CD4-positive, CD25-positive, alpha-beta regulatory T cell (primary cell): ENCODE data around the gene NTN4. TPM values are rescaled to one million over a fixed set of nuclear protein-coding genes. Genes with fewer than 3 reads are reported as not detected.

Experiments
- ATAC-seq, 2 donors: fragments of 150-1000 bp; cut with Tn5 transposase; one replicate each; pipeline ENCODE4 v1.10.0; 2021; ENCODE audit warnings: low read depth in 2 of 2, moderate number of reproducible peaks in 2 of 2, moderate library complexity in 1 of 2
- DNase-seq, 3 donors: peaks; one replicate each; pipeline versions ENCODE4 v3.0.0 to v3.0.0-alpha.2; 2012 to 2022; ENCODE audit warnings: mixed read lengths in 1 of 3
- H3K27ac ChIP-seq: one replicate; pipeline ENCODE4 v1.7.0; 2013; ENCODE audit warnings: mild to moderate bottlenecking, low read length; ENCODE audit not compliant: insufficient read depth, poor library complexity, severe bottlenecking
- H3K27me3 ChIP-seq: one replicate; pipeline ENCODE4 v1.7.0; 2013; ENCODE audit warnings: low read length; ENCODE audit not compliant: control insufficient read depth, insufficient read depth
- H3K36me3 ChIP-seq: one replicate; pipeline ENCODE4 v1.7.0; 2013; ENCODE audit warnings: mild to moderate bottlenecking, low read length, moderate library complexity; ENCODE audit not compliant: control insufficient read depth, insufficient read depth
- H3K4me1 ChIP-seq: 2 replicates; pipeline ENCODE4 v1.7.0; 2013; ENCODE audit warnings: mild to moderate bottlenecking, low read length; ENCODE audit not compliant: insufficient read depth, control insufficient read depth, poor library complexity, severe bottlenecking
- H3K4me3 ChIP-seq: one replicate; pipeline ENCODE4 v1.7.0; 2013; ENCODE audit warnings: low read depth, mild to moderate bottlenecking, low read length, moderate library complexity
- H3K9me3 ChIP-seq, 2 experiments: 1 replicate in 1 of 2; 2 replicates in 1 of 2; pipeline ENCODE4 v1.7.0; 2013; ENCODE audit warnings: low read length in 2 of 2, mild to moderate bottlenecking in 1 of 2, moderate library complexity in 1 of 2; ENCODE audit not compliant: control insufficient read depth in 2 of 2
- H3K27ac Mint-ChIP-seq, 3 donors: one replicate each; pipeline ENCODE4 v1.8.0; 2020 to 2022; ENCODE audit warnings: mild to moderate bottlenecking in 3 of 3, mixed read lengths in 3 of 3, moderate library complexity in 2 of 3
- H3K27me3 Mint-ChIP-seq: one replicate; pipeline ENCODE4 v1.8.0; 2022; ENCODE audit warnings: mild to moderate bottlenecking, mixed read lengths
- H3K36me3 Mint-ChIP-seq: one replicate; pipeline ENCODE4 v1.8.0; 2020; ENCODE audit warnings: mixed read lengths
- H3K4me1 Mint-ChIP-seq, 4 donors: one replicate each; pipeline ENCODE4 v1.8.0; 2020 to 2022; ENCODE audit warnings: mixed read lengths in 4 of 4, mild to moderate bottlenecking in 1 of 4
- H3K4me3 Mint-ChIP-seq, 4 donors: one replicate each; pipeline ENCODE4 v1.8.0; 2020 to 2022; ENCODE audit warnings: mild to moderate bottlenecking in 4 of 4, mixed read lengths in 4 of 4, moderate library complexity in 3 of 4
- H3K9me3 Mint-ChIP-seq, 7 donors: one replicate each; pipeline ENCODE4 v1.8.0; 2020 to 2022; ENCODE audit warnings: mixed read lengths in 7 of 7, mild to moderate bottlenecking in 3 of 7, moderate library complexity in 2 of 7
- polyA plus RNA-seq, 4 donors: library from polyadenylated mRNA; unstranded; fragments of 300-500 nt; fragmentation: Illumina TruSeq; gene quantifications; one replicate each; pipeline ENCODE4 v1.2.3, GENCODE V29; 2021
- total RNA-seq: library from RNA; stranded (reverse); gene quantifications from one replicate; pipeline ENCODE4 v1.2.3, GENCODE V29; 2022

NTN4 gene
- total and polyA plus RNA-seq, 5 donors from 2014 or later, result 0.16 TPM; not detected in 4

DNA sequence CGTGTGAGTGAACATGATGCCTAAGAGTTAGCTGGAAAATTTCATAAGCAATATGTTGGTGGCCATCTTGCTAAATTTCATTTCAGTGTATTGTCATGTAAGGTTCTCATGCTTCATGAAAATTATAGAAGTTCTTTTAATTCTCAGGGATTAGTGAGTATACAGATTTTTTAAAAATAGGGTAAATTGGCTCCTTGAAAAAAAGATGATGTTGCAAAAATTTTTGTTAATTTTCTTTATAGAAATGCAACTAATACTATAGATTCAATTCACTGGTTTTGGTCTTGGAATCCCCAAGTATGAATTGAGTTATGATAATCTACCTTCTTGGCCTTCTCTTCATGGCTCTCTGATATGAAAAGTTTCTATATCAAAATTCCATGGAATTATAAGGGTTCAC lies 75.4 kb downstream of the NTN4 start:
- no peak overlapping the region for H3K27ac ChIP-seq
- no peak for ATAC-seq
- H3K9me3 ChIP-seq, result no peaks in the 10 kb centered on the region
- H3K27me3 Mint-ChIP-seq, result peaks cover 9% of the 10 kb centered on the region
- peaks cover 4% of the 10 kb centered on the region for H3K27me3 ChIP-seq
- no peaks in the 10 kb centered on the region for H3K36me3 ChIP-seq
- DNase-seq, result no peak
- H3K4me1 Mint-ChIP-seq, result no peaks in the 10 kb centered on the region
- H3K9me3 Mint-ChIP-seq, result peaks cover 0 to 2% (median 0%) of the 10 kb centered on the region in 7 donors
- H3K36me3 Mint-ChIP-seq, result no peaks in the 10 kb centered on the region
- H3K4me3 Mint-ChIP-seq, result no peak overlapping the region
- no peak overlapping the region for H3K4me3 ChIP-seq
- no peaks in the 10 kb centered on the region for H3K4me1 ChIP-seq
- H3K27ac Mint-ChIP-seq, result no peak overlapping the region

DNA sequence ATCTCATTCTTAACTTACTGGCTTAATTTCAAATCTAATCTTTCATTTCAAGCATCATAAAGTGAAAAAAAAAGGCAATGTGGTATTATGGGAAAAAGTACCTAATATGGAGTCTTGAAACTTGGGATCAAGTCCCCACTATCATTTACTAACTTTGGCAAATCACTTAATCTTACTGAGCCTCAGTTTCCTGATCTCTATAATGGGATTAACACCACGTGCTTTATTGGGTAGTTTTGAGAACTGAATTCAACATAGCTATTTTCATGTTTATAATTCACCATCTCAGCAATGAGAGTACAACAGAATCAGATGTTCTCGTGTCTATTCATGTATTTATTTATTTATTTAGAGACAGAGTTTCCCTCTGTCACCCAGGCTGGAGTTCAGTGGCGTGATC lies 78.3 kb downstream of the NTN4 start:
- no peaks in the 10 kb centered on the region for H3K9me3 ChIP-seq
- H3K27ac Mint-ChIP-seq, result no peak overlapping the region
- no peaks in the 10 kb centered on the region for H3K36me3 ChIP-seq
- no peaks in the 10 kb centered on the region for H3K36me3 Mint-ChIP-seq
- H3K4me3 ChIP-seq, result no peak overlapping the region
- H3K9me3 Mint-ChIP-seq, result peaks cover 0 to 4% (median 0%) of the 10 kb centered on the region in 7 donors
- H3K4me1 ChIP-seq, result no peaks in the 10 kb centered on the region
- H3K27me3 ChIP-seq, result peaks cover 5% of the 10 kb centered on the region
- H3K27ac ChIP-seq, result no peak overlapping the region
- H3K4me1 Mint-ChIP-seq, result no peaks in the 10 kb centered on the region
- ATAC-seq (no peak), DNase-seq (no peak)
- no peak overlapping the region for H3K4me3 Mint-ChIP-seq
- H3K27me3 Mint-ChIP-seq, result no peaks in the 10 kb centered on the region

DNA sequence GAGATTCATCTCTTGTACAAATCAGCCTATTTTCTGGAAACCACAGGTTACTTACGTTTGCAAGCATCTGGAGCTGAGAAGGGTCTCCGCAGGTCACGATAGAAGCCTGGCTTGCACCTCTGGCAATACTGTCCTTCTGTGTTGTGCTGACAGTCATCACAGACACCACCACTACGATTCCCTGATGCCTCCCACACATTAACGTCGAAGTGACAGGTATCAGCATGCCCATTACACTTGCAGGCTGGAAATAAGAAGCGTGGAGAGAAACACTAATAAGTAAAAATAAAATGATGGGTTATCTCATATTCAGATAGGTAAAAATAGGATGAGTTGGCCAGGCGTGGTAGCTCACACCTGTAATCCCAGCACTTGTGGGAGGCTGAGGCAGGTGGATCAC lies 80.2 kb downstream of the NTN4 start:
- no peak overlapping the region for H3K4me3 ChIP-seq
- Mint-ChIP-seq H3K4me1 (no peaks in the 10 kb centered on the region), H3K9me3 (peaks cover 0 to 4% (median 0%) of the 10 kb centered on the region in 7 donors), H3K4me3 (no peak overlapping the region), H3K27me3 (no peaks in the 10 kb centered on the region), H3K36me3 (no peaks in the 10 kb centered on the region), H3K27ac (no peak overlapping the region)
- H3K27ac ChIP-seq, result no peak overlapping the region
- peaks cover 8% of the 10 kb centered on the region for H3K27me3 ChIP-seq
- no peaks in the 10 kb centered on the region for H3K4me1 ChIP-seq
- ATAC-seq (no peak), DNase-seq (no peak)
- no peaks in the 10 kb centered on the region for H3K36me3 ChIP-seq
- no peaks in the 10 kb centered on the region for H3K9me3 ChIP-seq

DNA sequence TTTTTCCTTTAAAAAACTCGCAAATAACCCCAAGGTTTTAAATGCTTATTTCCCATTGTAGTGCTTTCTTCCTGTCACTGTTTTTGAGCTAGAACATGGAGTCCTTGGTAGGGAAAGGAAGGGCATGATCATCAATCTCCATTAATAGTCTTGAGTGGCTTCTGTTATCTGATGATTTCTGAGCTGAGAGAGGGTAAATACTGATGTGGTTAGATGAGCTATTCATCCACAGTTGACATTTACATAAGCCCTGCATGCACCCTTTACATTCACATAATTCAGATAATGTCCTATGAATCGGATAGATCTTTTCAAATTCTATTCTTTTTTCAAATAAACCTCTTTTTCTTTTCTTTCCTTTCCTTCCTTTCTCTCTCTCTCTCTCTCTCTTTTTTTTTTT lies 81.4 kb downstream of the NTN4 start:
- no peak overlapping the region for H3K4me3 ChIP-seq
- peaks cover 0 to 2% (median 0%) of the 10 kb centered on the region in 7 donors for H3K9me3 Mint-ChIP-seq
- no peaks in the 10 kb centered on the region for H3K4me1 Mint-ChIP-seq
- ATAC-seq (no peak), DNase-seq (no peak)
- peaks cover 4% of the 10 kb centered on the region for H3K27me3 ChIP-seq
- H3K9me3 ChIP-seq, result no peaks in the 10 kb centered on the region
- no peaks in the 10 kb centered on the region for H3K4me1 ChIP-seq
- no peak overlapping the region for H3K27ac Mint-ChIP-seq
- no peak overlapping the region for H3K4me3 Mint-ChIP-seq
- H3K27ac ChIP-seq, result no peak overlapping the region
- peaks cover 7% of the 10 kb centered on the region for H3K27me3 Mint-ChIP-seq
- no peaks in the 10 kb centered on the region for H3K36me3 ChIP-seq
- no peaks in the 10 kb centered on the region for H3K36me3 Mint-ChIP-seq

DNA sequence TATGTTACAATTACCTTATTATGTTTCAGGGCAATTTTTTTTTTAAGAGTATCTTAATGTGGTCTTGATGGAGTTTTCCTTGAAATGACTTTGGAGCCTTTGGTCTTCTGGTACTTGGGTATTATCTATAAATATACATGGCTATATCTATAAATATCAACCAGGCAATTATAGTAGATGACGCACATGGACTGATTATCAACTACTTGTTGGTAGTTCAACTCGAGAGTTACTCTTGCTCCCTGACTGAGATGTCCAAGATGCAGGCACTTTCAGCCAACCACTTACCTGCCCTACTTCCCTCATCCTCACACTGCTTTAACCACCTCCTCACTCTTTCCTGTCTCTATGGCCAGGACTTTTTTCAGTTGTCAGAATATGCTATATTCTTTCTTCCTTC lies 85.4 kb downstream of the NTN4 start:
- H3K9me3 ChIP-seq, result no peaks in the 10 kb centered on the region
- no peak overlapping the region for H3K4me3 Mint-ChIP-seq
- H3K27ac ChIP-seq, result no peak overlapping the region
- no peak overlapping the region for H3K4me3 ChIP-seq
- H3K27me3 Mint-ChIP-seq, result peaks cover 12% of the 10 kb centered on the region
- no peak overlapping the region for H3K27ac Mint-ChIP-seq
- peaks cover 0 to 2% (median 0%) of the 10 kb centered on the region in 7 donors for H3K9me3 Mint-ChIP-seq
- no peaks in the 10 kb centered on the region for H3K4me1 Mint-ChIP-seq
- no peaks in the 10 kb centered on the region for H3K36me3 Mint-ChIP-seq
- H3K27me3 ChIP-seq, result peaks cover 4% of the 10 kb centered on the region
- H3K36me3 ChIP-seq, result no peaks in the 10 kb centered on the region
- H3K4me1 ChIP-seq, result no peaks in the 10 kb centered on the region
- DNase-seq (no peak), ATAC-seq (no peak)

DNA sequence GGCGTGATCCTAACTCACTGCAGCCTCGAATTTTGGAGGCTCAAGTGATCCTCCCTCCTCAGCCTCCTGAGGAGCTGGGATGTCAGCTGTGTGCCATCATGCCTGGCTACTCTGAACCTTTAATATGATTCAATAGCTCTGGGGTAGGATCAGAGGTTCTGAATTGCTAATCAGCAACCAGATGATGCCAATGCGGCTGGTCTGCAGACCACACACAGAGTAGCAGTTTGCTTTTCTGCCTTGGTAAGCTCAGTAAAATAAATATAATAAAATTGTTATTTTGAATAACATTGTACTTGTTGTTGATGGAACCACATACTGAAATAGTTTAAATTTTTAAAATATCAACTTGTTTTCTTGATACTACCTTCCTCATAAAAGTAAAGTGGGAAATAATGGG lies 86.6 kb downstream of the NTN4 start:
- Histone ChIP-seq H3K27ac (no peak overlapping the region), H3K4me1 (no peaks in the 10 kb centered on the region), H3K36me3 (no peaks in the 10 kb centered on the region), H3K9me3 (no peaks in the 10 kb centered on the region), H3K4me3 (no peak overlapping the region), H3K27me3 (peaks cover 4% of the 10 kb centered on the region)
- no peak overlapping the region for H3K4me3 Mint-ChIP-seq
- no peak for ATAC-seq
- H3K36me3 Mint-ChIP-seq, result no peaks in the 10 kb centered on the region
- DNase-seq, result no peak
- H3K4me1 Mint-ChIP-seq, result no peaks in the 10 kb centered on the region
- no peak overlapping the region for H3K27ac Mint-ChIP-seq
- H3K27me3 Mint-ChIP-seq, result peaks cover 12% of the 10 kb centered on the region
- H3K9me3 Mint-ChIP-seq, result no peaks in the 10 kb centered on the region

DNA sequence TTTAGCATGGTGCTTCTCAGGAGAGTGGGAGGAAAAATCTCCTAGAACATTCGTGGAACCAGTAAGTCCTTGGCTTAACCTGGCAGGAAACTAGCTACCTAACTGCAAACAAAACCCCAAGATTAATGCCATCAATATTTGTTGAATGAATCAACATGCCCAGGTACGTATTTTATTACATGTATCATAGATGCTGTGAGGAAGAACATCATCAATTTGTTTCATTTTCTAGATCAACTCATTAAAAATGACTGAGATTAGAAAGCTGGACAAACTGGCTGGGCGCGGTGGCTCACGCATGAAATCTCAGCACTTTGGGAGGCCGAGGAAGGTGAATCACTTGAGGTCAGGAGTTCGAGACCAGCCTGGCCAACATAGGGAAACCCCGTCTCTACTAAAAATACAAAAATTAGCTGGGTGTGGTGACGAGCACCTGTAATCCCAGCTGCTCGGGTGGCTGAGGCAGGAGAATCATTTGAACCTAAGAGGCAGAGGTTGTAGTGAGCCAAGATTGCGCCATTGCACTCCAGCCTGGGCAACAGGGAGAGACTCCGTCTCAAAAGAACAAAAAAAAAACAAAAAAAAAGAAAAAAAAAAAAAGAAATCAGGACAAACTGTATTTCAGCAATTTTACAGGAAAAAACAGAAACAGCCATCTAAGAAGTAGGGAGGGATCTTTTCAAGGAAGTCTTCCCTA lies 88.7 kb downstream of the NTN4 start:
- H3K4me3 Mint-ChIP-seq, result no peak overlapping the region
- H3K27me3 Mint-ChIP-seq, result peaks cover 21% of the 10 kb centered on the region
- no peaks in the 10 kb centered on the region for H3K27me3 ChIP-seq
- DNase-seq, result no peak
- no peaks in the 10 kb centered on the region for H3K36me3 Mint-ChIP-seq
- no peaks in the 10 kb centered on the region for H3K4me1 Mint-ChIP-seq
- H3K27ac Mint-ChIP-seq, result no peak overlapping the region
- H3K4me3 ChIP-seq, result no peak overlapping the region
- H3K4me1 ChIP-seq, result no peaks in the 10 kb centered on the region
- no peak for ATAC-seq
- H3K9me3 ChIP-seq, result no peaks in the 10 kb centered on the region
- H3K9me3 Mint-ChIP-seq, result no peaks in the 10 kb centered on the region
- H3K27ac ChIP-seq, result no peak overlapping the region
- H3K36me3 ChIP-seq, result no peaks in the 10 kb centered on the region

DNA sequence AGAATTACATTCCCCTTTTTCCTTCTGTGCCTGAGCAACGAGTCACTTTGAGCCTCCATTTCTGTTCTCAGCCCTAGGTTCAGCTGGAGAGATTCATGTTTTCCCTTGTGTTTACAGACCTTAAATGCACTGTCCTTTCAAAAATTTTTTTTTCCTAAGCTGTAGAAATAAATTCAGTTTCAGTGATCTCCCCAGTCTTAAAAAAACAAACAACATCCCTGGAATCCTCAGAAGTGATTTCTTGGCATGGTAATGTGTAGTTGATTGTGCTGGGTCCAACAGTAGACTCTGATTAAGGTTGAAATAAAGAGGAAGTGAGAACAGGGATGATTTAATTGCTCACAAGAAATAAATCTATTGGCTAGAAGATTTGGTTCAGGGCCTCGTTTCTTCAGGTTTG lies 89.3 kb downstream of the NTN4 start:
- Mint-ChIP-seq H3K36me3 (no peaks in the 10 kb centered on the region), H3K27ac (no peak overlapping the region), H3K27me3 (peaks cover 21% of the 10 kb centered on the region), H3K4me3 (no peak overlapping the region), H3K4me1 (no peaks in the 10 kb centered on the region), H3K9me3 (no peaks in the 10 kb centered on the region)
- no peaks in the 10 kb centered on the region for H3K9me3 ChIP-seq
- ATAC-seq (no peak), DNase-seq (no peak)
- H3K36me3 ChIP-seq, result no peaks in the 10 kb centered on the region
- H3K4me3 ChIP-seq, result no peak overlapping the region
- H3K4me1 ChIP-seq, result no peaks in the 10 kb centered on the region
- H3K27ac ChIP-seq, result no peak overlapping the region
- H3K27me3 ChIP-seq, result no peaks in the 10 kb centered on the region
